ENCODE results near the gene FGF14.

Gene FGF14

GRCh38 chr13:101763191-101763590 lies 638.7 kb downstream of the FGF14 start:
- DNase-seq (ENCODE audit: extremely low read depth, low read depth): no peak

DNA sequence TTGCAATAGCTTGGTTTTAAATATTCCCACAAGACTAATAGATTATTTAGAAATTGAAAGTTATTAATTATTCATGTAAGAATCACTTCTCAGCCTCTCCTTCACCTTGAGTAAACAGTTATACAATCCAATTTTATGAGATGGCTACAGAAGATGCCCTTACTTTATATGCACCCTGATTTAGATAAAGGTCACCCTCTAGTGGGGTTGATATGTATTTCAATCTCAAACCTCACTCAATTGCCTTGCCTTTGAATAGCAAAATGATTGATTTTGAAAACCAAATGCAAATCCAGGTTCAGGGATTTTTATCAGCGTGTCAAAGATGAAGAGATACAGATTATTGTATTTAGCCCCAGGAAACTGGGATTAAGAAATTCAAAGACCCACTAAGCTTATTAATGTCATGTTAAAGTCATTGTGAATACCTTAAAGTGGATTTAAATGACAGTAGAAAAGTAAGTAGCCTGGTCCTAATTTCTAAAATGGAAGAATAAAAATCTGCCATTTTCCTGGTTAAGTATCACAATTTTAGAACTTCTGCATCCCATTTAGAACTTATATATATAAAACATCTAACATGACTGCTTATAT lies 644.3 kb downstream of the FGF14 start:
- peak; percentile 27 for DNase-seq (ENCODE audit: extremely low read depth, low read depth)
- TF ChIP-seq, protein P1, sequence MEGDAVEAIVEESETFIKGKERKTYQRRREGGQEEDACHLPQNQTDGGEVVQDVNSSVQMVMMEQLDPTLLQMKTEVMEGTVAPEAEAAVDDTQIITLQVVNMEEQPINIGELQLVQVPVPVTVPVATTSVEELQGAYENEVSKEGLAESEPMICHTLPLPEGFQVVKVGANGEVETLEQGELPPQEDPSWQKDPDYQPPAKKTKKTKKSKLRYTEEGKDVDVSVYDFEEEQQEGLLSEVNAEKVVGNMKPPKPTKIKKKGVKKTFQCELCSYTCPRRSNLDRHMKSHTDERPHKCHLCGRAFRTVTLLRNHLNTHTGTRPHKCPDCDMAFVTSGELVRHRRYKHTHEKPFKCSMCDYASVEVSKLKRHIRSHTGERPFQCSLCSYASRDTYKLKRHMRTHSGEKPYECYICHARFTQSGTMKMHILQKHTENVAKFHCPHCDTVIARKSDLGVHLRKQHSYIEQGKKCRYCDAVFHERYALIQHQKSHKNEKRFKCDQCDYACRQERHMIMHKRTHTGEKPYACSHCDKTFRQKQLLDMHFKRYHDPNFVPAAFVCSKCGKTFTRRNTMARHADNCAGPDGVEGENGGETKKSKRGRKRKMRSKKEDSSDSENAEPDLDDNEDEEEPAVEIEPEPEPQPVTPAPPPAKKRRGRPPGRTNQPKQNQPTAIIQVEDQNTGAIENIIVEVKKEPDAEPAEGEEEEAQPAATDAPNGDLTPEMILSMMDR (IDR thresholded peaks at IDR 0.05; ENCODE audit: low read depth, low read length): peak; percentile 54

More at GRCh38 chr13:101763191-101763590, 638.7 kb downstream of the FGF14 start:
- TF ChIP-seq, protein P1 (IDR thresholded peaks at IDR 0.05; ENCODE audit: low read depth, low read length): no peak

GRCh38 chr13:101755228-101755887 lies 646.5 kb downstream of the FGF14 start:
- no peak for DNase-seq (ENCODE audit: extremely low read depth, low read depth)
- TF ChIP-seq, protein P1 (IDR thresholded peaks at IDR 0.05; ENCODE audit: low read depth, low read length): no peak

- TF ChIP-seq, protein P1 (IDR thresholded peaks at IDR 0.05; ENCODE audit: low read depth, low read length): no peak
These were observed 649.4 kb downstream of the FGF14 start for GRCh38 chr13:101752432-101752831.

DNA sequence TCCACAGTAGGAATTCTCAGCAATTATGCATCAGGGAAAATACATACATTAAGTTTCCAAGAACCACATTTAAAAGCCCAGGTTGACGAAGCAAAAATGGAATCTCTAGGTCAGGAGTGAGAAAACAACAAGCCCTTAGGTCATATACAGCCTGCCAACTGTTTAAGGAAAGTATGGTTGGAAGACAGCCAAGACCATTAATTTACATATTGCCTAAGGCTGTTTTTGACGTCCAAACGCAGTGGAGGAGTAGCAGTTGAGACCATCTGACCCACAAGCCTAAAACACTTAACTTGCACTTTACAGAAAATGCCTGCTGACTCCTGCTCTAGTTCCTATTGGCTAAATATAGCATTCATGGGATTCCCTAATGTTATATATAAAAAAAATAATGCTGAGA lies 650.4 kb downstream of the FGF14 start:
- DNase-seq (ENCODE audit: extremely low read depth, low read depth): peak; percentile 20
- TF ChIP-seq, protein P1 (IDR thresholded peaks at IDR 0.05; ENCODE audit: low read depth, low read length): no peak

More at GRCh38 chr13:101752432-101752831, 649.4 kb downstream of the FGF14 start:
- no peak for DNase-seq (ENCODE audit: extremely low read depth, low read depth)

DNA sequence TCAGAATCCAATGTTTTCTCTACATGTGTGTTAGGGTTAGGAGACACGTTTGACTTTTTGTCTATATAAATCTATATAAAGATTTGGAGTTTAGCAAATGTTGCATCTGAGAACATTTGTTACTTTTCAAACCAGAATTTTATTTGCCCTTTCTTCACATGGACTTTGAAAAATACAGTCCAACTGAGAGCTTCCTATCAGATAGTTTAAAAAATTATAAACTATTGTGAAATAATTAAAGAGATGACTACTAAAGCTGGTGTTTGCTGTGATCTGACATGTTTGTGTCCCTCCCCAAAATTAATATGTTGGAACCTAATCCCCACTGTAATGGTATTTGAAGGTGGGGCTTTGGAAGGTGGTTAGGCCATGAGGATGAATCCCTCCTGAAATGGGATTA lies 652.3 kb downstream of the FGF14 start:
- TF ChIP-seq, protein P1 (IDR thresholded peaks at IDR 0.05; ENCODE audit: low read depth, low read length): no peak
- no peak for DNase-seq (ENCODE audit: extremely low read depth, low read depth)

DNA sequence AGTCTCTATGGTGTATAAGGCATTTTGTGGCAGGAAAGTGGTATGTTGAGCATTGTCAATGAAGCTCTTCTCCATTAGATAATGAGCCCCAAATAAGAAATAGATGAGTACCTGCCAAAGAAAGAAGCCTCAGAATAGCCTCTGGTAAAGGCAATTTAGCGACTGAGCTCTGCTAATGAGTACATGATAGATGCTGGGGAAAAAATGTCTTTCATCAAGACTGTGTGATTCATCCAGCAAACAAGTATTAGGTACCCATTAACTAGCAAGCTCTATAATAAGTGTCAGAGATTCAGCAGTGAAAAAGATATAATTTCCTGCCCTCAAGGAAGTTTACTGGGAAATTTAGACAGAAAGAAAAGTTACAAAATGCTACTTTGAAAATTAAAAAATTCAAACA lies 654.8 kb downstream of the FGF14 start:
- DNase-seq (ENCODE audit: extremely low read depth, low read depth): no peak
- TF ChIP-seq, protein P1 (IDR thresholded peaks at IDR 0.05; ENCODE audit: low read depth, low read length): no peak
